Stimulated activated CD8-positive, alpha-beta memory T cell treated with anti-CD3 and anti-CD28 coated beads, Interleukin-4, amount 100 ng/mL, for 1 hour (primary cell): ENCODE measurements around the gene SPATA32.

Experiments
- DNase-seq, 2 donors: peaks; one replicate each; pipeline ENCODE4 v3.0.0-alpha.2; 2020; ENCODE audit warnings: low read depth in 2 of 2, low spot score in 1 of 2

SPATA32 gene

DNA sequence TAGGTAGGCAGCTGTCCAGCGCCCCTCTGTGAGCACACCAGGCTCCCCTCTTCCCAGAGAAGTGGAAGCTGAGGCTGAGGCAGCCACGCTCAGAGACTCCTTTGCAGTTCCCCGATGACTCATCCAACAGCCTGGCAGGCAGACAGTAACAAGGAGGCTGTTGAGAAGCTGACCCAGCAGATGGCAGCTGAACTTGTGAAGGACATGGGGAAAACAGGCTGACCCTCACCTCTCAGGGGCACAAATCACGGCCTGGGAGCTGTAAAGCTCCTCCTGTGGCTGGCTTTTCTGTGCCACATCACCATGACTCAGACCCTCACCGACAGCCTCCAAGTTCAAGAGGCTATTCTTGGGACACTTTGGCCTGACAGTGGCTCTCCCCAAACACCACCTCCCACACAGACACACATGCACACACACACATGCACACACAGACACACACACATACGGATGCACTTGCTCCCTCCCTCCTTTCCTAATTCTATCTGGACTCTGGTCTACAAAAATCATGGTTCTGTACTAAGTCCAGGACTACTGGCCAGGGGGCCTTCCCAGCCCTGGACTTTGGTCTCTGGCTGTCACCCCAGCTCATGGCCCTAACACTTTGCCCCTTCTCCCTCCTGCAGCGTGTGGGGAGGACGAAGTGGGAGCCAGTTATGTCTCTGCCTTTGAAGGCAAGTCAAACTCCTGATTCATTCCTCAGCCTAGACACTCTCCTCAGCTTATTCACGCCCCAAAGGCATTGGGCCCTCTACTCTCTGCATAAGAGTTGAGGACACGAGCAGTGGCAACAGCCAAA is 31.7 kb upstream of the SPATA32 start:
- DNase-seq = no peak

GRCh38 chr17:45292696-45293412 is 31.0 kb upstream of the SPATA32 start:
- DNase-seq = no peak

GRCh38 chr17:45291171-45291805 is 29.4 kb upstream of the SPATA32 start:
- no peak for DNase-seq

DNA sequence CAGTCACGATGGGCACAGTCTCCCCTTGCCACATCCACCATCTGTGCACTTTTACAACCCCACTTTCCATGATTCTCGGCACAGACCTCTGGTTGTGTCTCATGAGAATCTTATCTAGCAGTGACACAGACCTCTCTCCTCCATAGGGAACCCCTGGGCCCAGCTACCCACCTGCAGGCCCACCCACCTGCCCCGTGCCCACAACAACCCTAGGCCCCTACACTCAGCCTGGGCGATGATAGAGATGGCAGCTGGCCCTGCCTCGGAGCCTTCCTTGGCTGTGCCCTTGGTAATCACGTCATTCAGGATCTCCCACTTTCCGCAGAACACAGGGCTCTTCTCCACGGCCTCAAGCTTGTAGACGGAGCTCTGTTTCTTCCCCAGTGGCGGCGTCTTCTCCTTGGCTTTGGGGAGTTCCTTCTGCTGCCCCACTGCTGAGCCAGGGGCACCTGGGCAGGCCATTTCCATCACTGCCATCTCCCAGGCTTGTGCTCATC is 28.4 kb upstream of the SPATA32 start:
- DNase-seq = no peak

GRCh38 chr17:45289301-45290268 is 27.7 kb upstream of the SPATA32 start:
- no peak for DNase-seq

DNA sequence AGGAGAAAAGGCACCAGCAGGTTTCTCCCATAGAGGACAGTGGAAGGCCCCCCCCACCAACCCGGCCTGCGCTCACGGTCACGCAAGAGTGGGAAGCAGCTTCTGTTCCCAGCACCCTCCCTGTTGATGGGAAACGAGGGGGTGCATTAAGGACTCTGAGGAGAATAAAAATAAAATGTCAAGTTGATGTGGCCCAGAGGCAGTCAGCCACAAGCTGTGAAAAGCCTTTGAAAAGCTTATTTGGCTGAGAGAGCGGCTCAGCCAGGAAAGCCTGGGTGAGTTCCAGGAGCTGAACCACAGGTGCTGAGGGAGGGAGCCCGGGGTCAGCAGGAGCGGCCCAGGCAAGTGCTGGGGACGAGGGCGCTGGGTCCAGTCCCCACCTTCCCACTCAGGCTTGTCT is 26.9 kb upstream of the SPATA32 start:
- DNase-seq = no peak

GRCh38 chr17:45287526-45288500 is 25.9 kb upstream of the SPATA32 start:
- no peak for DNase-seq

- DNase-seq = no peak
These were observed 24.4 kb upstream of the SPATA32 start for GRCh38 chr17:45286286-45286685.

DNA sequence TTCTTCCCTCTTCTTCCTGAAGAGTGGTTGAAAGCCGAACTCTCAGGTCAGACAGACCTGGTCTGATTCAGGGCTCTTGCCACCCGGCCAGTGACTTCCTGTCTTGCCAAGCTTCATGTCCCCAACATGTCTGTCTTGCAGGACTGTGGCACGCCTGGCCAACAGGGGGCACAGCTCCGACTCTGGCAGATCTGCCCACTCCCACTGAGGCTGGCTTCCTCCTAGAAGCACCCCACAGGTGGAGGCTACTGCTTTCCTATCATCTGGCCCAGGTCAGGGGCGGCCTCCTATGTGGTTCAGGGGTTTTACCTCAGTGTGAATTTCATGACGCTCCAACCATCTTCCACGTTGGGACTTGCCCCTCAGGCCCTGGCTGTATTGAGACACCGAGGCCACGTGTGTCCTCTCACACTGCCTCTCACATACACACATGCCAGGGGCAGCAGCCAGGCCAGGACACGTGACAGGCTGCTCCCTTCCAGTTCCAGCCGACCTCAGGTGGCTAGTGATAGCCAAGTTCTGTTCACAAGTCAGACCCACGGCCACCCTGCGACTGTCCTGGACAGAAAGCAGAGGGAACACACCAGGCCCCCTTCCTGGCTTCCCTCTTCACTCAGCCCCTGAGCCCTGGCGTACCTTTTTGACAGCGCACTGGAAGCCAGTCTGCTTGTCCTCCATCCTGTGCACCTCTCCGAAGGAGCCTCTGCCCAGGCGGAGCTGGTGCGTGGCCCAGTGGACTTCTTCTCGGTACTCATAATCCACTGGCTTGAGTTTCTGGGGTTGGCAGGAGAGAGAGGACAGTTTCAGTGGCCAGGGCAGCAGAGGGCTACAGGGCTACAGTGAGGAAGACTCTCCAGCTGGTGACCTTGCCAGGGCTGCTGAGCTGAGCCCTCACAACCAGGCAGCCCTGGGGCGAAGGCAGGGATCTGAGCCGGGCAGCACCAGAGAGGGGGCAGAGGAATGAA is 22.6 kb upstream of the SPATA32 start:
- peak in 1 of 2 donors; percentile 21 for DNase-seq

DNA sequence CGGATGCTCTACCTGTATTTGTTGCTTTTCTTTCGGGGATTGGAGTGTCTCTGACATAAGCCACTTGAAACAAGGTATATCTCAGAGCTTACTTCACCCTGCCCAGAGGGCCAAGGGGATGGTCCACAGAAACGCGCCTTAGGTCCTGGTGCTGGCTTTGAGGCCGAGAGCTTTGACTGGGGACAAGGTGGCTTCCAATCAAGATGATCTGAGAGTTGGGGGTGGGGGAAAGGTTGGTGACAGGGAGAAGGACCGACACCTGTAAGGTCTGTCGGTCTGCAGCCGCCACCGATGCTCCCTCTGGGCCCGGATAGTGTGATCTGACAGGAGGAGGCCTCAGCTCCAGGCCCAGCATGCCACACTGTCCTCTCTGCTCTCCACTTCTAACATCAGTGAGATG is 21.8 kb upstream of the SPATA32 start:
- DNase-seq = no peak

GRCh38 chr17:45282683-45283644 is 21.1 kb upstream of the SPATA32 start:
- no peak for DNase-seq

GRCh38 chr17:45279898-45280297 is 18.0 kb upstream of the SPATA32 start:
- DNase-seq = no peak

GRCh38 chr17:45277992-45278391 is 16.1 kb upstream of the SPATA32 start:
- no peak for DNase-seq

DNA sequence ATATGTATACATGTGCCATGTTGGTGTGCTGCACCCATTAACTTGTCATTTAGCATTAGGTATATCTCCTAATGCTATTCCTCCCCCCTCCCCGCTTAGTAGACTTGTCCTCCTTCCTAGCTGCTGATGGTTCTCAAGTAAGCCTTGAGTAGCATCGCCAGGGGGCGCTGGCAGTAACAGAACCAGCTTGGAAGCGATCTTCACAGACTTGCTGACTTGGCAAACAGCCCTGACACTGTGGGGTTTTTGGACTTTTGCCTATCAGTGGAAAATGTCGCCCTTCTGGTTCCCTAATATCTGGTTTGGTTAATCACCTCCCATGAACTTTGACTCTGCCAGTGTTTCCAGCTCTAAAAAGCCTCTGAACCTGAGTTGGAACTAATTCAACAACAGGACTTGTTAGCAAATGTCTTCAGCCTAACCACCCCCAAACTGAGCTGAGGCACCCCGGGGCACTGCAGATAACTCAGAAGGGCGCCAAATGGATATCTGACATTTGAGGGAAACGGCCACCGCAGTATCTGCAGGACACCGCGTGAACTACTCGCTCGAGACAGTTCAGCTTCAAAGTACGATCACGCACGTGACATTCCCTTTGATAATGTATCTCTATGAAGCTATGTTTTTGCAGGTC is 15.4 kb upstream of the SPATA32 start:
- DNase-seq = peak; percentile 83

DNA sequence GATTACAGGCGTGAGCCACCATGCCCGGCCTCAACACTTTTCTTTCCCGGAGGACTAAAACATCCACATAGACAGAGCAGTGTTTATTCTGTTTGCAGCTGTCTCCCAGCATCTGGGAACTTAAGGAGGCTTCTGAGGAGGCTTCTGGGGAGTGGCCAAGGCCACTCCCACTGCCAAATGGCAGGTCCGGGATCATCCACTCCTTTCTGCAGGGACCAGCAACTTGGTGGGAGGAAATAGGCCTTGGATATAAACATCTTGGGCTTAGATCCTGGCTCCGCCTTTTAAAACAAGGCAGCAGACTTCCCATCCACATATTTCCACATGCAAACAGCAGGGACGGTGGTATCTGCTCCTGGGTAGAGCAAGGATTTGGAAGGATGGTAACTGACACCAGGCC is 14.1 kb upstream of the SPATA32 start:
- no peak for DNase-seq

- DNase-seq = no peak
These were observed 12.1 kb upstream of the SPATA32 start for GRCh38 chr17:45274033-45274432.

GRCh38 chr17:45273551-45273957 is 11.7 kb upstream of the SPATA32 start:
- DNase-seq = no peak
